NCI-H1105 (cell line): ENCODE data around the gene DMPK.
A peak's percentile ranks its signal among the peaks of the same experiment; 100 is the strongest.
"Not testable (repeated sequence)": the region's sequence is repeated elsewhere in the genome, so short reads cannot be mapped to it uniquely, and the experiment has no call there.

Experiments
- DNase-seq: peaks from one replicate; lab custom pipeline; 2025; lab: John Stamatoyannopoulos, UW

DMPK gene

DNA sequence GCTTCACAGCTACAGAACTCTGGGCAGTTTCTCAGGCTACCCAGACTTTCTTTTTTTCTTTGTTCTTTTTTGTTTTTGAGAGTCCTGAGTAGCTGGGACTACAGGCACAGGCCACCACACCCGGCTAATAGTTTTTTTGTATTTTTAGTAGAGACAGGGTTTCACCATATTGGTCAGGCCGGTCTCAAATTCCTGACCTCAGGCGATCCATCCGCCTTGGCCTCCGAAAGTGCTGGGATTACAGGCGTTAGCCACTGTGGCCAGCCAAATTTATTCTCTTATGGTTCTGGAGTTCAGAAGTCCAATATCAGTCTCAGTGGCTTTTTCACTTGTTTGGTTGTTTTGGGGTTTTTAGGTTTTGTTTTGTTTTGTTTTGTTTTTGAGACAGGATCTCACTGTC, 36.7 kb downstream of the DMPK start:
- DNase-seq: no peak

DNA sequence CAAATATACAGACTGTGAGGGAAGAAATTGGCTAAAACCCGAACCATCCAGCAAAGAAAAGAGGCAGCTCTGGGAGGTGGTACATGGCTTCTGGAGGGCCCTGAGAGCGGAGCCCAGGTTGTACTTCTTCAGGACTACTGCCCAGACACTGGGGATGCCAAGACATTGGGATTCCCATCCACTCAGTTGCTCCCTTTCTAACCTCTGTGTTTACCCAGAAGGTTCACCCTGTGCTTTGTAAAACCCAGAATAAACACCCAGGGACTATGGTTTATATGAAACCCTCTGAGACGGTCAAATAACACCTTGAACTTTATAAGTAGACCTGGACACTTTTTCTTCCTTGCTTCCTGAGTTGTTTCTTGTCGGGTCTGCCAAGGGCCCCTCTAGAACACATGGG, 39.3 kb downstream of the DMPK start:
- DNase-seq: no peak

DNA sequence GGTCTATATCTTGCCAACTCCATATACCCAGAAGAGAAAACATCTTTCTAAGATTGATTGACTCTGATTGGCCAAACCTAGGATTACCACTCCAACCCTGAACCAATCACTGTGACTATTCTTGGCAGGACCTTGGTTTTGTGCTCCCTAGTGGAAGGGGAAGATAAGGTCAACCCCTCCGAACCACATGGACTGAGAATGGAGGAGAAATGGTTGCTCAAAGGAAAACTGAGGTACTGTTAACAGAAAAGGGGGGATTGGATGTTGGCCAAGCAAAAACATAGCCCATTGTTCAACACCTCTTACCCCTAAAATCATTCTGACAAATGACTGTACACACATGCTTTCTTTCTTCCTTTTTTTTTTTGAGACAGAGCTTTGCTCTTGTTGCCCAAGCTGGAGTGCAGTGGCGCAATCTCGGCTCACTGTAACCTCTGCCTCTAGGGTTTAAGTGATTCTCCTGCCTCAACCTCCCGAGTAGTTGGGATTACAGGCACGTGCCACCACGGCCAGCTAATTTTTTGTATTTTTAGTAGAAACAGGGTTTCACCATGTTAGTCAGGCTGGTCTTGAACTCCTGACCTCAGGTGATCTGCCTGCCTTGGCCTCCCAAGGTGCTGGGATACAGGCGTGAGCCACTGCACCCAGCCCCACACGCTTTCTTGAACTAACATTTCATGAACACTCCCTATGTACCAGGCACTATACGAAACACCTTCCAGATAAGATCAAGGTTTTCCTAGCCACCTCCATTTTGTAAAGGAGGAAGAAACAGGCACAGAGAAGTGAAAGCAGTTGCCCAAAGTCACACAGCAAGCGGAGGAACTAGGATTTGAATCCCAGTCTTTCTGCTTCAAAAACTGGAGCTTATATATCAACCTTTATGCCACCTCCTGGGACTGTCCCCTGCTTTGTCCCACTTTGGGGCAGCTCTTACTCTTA, 42.5 kb downstream of the DMPK start:
- DNase-seq: no peak

DNA sequence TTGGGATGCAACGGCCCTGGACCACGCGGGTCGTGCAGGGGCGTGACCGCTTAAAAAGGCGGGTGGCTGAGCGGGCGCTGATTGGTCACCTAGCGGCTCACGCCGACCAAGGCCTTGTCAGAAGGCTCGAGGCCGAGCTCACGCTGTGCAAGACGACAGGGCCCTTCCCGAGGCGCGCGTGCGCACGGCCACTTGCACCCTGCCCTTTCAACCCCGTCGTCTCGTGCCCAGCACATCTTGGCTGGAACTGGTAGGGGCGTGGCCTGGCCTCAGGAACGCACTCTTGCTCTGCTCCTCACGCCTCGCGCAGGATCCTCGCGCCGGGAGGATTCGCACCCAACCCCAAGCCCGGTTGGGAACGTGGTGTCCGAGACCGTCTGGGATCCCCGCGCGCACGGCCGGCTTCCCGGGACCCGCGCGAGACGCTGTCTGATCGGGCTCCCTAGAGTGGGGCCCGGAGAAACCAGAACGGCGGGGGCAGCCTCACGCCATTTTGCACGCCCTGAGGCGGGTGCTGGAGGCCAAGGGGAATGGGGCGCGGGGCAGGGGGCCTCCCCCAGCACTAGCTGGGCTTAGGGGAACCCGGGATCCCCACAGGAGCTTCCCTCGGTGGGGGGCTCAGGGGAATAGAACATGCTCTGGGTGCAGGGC, 49.0 kb downstream of the DMPK start, which contains the start of gene MEIOSIN:
Gene MEIOSIN (plus strand): TSS at position 280 of the 651 bp plus-strand sequence. CDS start 1,938 bp downstream, outside the sequence.
- no peak for DNase-seq

DNA sequence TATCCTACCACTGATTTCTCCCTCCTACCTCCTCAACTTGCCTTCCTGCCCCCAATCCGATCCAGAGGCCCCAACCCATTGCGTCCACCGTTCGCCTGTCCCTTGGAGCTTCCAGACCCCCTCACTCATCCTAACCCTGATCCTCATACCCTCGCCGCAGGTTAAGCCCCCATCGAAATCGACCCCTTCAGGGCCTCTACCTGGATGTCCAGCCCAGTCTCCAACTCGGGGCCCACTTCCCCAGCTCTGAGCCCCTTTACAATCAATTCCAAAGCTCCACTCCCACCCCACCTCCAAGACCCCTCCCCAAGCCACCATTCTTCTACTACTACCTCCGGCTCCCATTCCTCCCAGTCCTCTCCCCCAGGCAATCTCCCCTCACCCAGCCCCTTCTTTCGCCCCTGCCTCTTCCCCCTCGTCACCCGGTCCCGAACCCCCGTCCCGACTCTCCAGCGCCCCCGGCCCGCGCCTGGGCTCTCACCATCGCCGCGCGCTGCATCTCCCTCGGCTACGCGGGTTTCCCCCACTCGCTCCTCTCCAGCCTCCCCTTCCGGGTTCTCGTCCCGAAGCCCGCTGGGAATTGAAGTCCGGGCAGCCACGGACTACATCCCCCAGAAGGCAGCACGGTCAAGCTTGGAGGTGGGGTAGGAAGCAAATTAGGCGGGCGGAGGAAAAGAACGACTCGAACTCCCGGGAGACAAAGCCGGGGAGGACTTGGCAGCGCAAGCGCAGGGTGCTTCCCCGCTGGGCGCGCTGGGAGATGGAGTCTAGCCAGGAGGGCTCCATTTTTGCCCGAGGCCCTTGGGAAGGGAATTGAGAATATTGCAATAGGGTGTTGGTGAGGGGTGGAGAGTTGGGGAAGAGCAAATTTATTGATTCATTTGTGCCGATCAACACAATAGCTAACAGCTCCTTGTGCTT, 51.7 kb downstream of the DMPK start, which contains the start of gene FBXO46:
Gene FBXO46 (minus strand): TSS at position 529 of the 921 bp plus-strand sequence. CDS start 17,401 bp downstream, outside the sequence.
- DNase-seq: peak; percentile 99

DNA sequence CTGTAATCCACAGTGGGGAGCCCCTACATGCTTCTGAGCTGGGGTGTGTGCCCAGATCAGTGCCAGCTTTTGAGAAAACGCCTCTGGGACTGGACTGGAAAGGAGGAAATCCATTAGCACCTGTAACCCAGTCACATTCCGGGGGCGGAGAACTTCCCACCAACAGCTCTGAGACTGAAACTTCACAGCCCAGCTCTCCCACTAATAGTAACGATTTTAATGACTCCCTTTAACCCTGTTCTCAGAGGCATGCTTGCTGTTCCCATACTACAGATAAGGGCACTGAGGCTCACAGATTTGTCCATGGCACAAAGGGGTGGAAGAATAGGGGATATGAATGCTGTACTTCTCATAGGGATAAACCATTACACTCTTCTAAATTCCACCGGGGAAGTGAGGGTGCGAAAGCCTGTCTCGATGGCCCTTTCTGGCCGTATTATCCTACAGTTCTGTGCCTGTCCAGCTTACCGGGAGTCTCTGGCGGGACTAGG, 52.4 kb downstream of the DMPK start:
- DNase-seq: no peak

DNA sequence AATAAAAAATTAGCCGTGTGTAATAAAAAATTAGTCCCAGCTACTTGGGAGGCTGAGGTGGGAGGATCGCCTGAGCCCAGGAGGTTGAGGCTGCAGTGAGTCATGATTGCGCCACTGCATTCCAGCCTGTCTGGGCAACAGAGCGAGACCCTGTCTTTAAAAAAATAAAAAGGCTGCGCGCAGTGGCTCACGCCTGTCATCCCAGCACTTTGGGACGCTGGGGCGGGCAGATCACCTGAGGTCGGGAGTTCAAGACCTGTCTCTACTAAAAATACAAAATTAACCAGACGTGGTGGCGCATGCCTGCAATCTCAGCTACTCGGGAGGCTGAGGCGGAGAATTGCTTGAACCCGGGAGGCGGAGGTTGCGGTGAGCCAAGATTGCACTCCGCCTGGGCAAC, 53.6 kb downstream of the DMPK start:
- not testable (repeated sequence) for DNase-seq

DNA sequence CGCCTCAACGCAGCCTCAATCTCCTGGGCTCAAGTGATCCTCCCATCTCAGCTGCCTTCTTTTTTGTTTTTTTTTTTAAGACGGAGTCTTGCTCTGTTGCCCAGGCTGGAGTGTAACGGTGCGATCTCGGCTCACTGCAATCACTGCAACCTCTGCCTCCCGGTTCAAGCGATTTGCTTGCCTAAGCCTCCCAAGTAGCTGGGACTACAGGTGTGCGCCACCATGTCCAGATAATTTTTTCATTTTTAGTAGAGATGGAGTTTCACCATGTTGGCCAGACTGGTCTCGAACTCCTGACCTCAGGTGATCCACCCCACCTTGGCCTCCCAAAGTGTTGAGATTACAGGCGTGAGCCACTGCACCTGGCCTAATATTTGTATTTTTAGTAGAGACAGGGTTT, 62.2 kb downstream of the DMPK start:
- DNase-seq: not testable (repeated sequence)
